Stomach smooth muscle (tissue), 2 donors: ENCODE measurements around the gene CACNA1G.

Source experiments
- H3K27ac ChIP-seq: one replicate; pipeline ENCODE4 v1.7.0; 2013; ENCODE audit warnings: mild to moderate bottlenecking, low read length, inconsistent platforms
- H3K27me3 ChIP-seq, 2 donors: one replicate each; pipeline ENCODE4 v1.7.0; 2013; ENCODE audit warnings: low read length in 2 of 2; ENCODE audit not compliant: insufficient read depth in 2 of 2, control insufficient read depth in 1 of 2
- H3K36me3 ChIP-seq, 2 donors: one replicate each; pipeline ENCODE4 v1.7.0; 2013; ENCODE audit warnings: low read length in 2 of 2; ENCODE audit not compliant: control insufficient read depth in 2 of 2, insufficient read depth in 2 of 2
- H3K4me1 ChIP-seq: one replicate; pipeline ENCODE4 v1.7.0; 2013; ENCODE audit warnings: low read length; ENCODE audit not compliant: control insufficient read depth, insufficient read depth
- H3K4me3 ChIP-seq, 2 donors: one replicate each; pipeline ENCODE4 v1.7.0; 2013; ENCODE audit warnings: low read length in 2 of 2
- H3K9ac ChIP-seq, 2 donors: one replicate each; pipeline ENCODE4 v1.7.0; 2013; ENCODE audit warnings: low read length in 2 of 2, mild to moderate bottlenecking in 1 of 2
- H3K9me3 ChIP-seq, 2 donors: one replicate each; pipeline ENCODE4 v1.7.0; 2013; ENCODE audit warnings: low read length in 2 of 2; ENCODE audit not compliant: control insufficient read depth in 2 of 2
- donor health status: healthy.
- donor health status: Pancreatic carcinoma.

The CACNA1G gene

GRCh38 chr17:50560185-50560824 lies at the start of gene CACNA1G:
Gene CACNA1G, plus strand, starts transcription at chr17:50560715. Its CDS starts 745 bp downstream, at chr17:50561460.
- Histone ChIP-seq H3K27me3 (peaks cover 40 to 55% of the 10 kb centered on the region in 2 donors), H3K27ac (no peak within 1 kb of the TSS), H3K36me3 (peaks cover 2 to 8% of the 10 kb centered on the region in 2 donors), H3K4me1 (peaks cover 35% of the 10 kb centered on the region), H3K9ac (no peak within 1 kb of the TSS), H3K9me3 (no peaks in the 10 kb centered on the region), H3K4me3 (peak within 1 kb of the TSS; percentile 69 to 72)

GRCh38 chr17:50511058-50511457 lies 49.5 kb upstream of the CACNA1G start:
- peaks cover 0 to 2% of the 10 kb centered on the region in 2 donors for H3K27me3 ChIP-seq
- H3K9me3 ChIP-seq, result no peaks in the 10 kb centered on the region
- peaks cover 7% of the 10 kb centered on the region for H3K4me1 ChIP-seq
- H3K27ac ChIP-seq, result no peak overlapping the region
- H3K36me3 ChIP-seq, result no peaks in the 10 kb centered on the region
- H3K4me3 ChIP-seq, result no peak overlapping the region
- no peak overlapping the region for H3K9ac ChIP-seq

DNA sequence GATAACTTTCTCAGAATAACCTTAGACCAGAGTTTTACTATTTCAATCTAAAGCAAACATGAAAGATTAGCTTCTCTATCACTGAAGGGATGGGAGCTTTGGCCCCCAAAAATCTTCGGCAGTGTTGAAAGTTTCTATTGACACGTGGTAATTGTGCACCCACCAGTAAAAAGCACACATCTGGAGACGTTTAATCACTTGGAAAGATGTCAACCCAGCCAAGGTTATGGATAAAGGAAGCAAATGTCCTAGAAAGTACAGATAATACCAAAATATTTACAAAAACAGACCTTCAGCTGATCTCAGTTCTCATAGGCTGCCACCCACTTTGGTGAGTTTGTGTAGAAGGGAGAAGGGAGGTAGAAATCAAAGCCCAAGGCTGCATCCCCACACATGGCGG lies 47.0 kb upstream of the CACNA1G start:
- Histone ChIP-seq H3K27me3 (no peaks in the 10 kb centered on the region), H3K9ac (no peak overlapping the region), H3K27ac (no peak overlapping the region), H3K4me1 (no peaks in the 10 kb centered on the region), H3K36me3 (no peaks in the 10 kb centered on the region), H3K9me3 (no peaks in the 10 kb centered on the region), H3K4me3 (no peak overlapping the region)

- no peak overlapping the region for H3K4me3 ChIP-seq
- no peaks in the 10 kb centered on the region for H3K4me1 ChIP-seq
- H3K27me3 ChIP-seq, result no peaks in the 10 kb centered on the region
- H3K9ac ChIP-seq, result no peak overlapping the region
- H3K27ac ChIP-seq, result no peak overlapping the region
- H3K9me3 ChIP-seq, result no peaks in the 10 kb centered on the region
- H3K36me3 ChIP-seq, result no peaks in the 10 kb centered on the region
These were observed 46.1 kb upstream of the CACNA1G start for GRCh38 chr17:50514388-50514787.

DNA sequence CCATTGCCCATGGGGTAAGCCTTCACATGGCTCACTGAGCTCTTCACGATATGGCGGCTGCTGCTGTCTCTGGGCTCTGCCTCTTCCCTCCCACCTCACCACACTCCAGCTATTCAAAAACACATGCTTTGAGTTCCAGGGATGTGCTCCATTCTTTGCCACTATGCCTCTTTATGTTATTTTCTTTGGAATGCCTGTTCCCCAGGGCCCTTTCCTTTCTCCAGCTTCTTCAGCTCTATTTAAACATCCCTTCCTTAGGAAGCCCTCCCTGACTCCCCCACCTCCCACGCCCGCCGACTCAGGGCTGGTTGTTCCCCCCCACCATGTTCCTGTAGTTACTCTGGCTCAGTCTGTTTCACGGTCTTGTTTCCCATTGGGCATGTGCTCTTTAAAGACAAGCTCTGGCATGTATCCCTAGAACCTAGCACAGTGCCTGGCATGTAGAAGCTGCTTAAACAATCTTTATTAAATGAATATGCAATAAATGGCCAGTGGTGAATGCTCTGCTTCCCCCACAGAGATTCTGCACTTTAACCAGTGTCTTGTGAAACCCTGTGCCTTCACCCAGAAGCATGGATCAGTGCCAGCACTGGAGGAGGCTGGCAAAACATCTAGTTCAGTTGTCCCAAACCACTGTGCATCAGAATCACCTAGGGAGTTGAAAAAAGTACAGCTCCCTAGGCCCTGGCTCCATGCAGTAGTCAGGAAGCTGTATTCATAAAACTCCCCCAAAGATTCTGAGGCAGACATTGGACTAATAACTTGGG lies 45.4 kb upstream of the CACNA1G start:
- no peaks in the 10 kb centered on the region for H3K9me3 ChIP-seq
- no peak overlapping the region for H3K4me3 ChIP-seq
- H3K9ac ChIP-seq, result no peak overlapping the region
- no peaks in the 10 kb centered on the region for H3K27me3 ChIP-seq
- no peak overlapping the region for H3K27ac ChIP-seq
- H3K36me3 ChIP-seq, result no peaks in the 10 kb centered on the region
- no peaks in the 10 kb centered on the region for H3K4me1 ChIP-seq

- Histone ChIP-seq H3K9ac (no peak overlapping the region), H3K9me3 (no peaks in the 10 kb centered on the region), H3K27ac (no peak overlapping the region), H3K4me1 (no peaks in the 10 kb centered on the region), H3K36me3 (no peaks in the 10 kb centered on the region), H3K27me3 (no peaks in the 10 kb centered on the region), H3K4me3 (no peak overlapping the region)
These were observed 43.5 kb upstream of the CACNA1G start for GRCh38 chr17:50517011-50517410.

GRCh38 chr17:50517504-50518383 lies 42.8 kb upstream of the CACNA1G start:
- no peaks in the 10 kb centered on the region for H3K27me3 ChIP-seq
- no peak overlapping the region for H3K27ac ChIP-seq
- H3K4me1 ChIP-seq, result no peaks in the 10 kb centered on the region
- no peak overlapping the region for H3K9ac ChIP-seq
- no peak overlapping the region for H3K4me3 ChIP-seq
- H3K36me3 ChIP-seq, result no peaks in the 10 kb centered on the region
- H3K9me3 ChIP-seq, result no peaks in the 10 kb centered on the region

GRCh38 chr17:50518384-50519023 lies 42.0 kb upstream of the CACNA1G start:
- no peak overlapping the region for H3K27ac ChIP-seq
- no peaks in the 10 kb centered on the region for H3K36me3 ChIP-seq
- H3K27me3 ChIP-seq, result no peaks in the 10 kb centered on the region
- no peaks in the 10 kb centered on the region for H3K4me1 ChIP-seq
- no peak overlapping the region for H3K9ac ChIP-seq
- H3K4me3 ChIP-seq, result no peak overlapping the region
- H3K9me3 ChIP-seq, result no peaks in the 10 kb centered on the region

GRCh38 chr17:50519141-50519834 lies 41.2 kb upstream of the CACNA1G start:
- no peaks in the 10 kb centered on the region for H3K9me3 ChIP-seq
- no peaks in the 10 kb centered on the region for H3K27me3 ChIP-seq
- no peak overlapping the region for H3K9ac ChIP-seq
- no peak overlapping the region for H3K4me3 ChIP-seq
- no peaks in the 10 kb centered on the region for H3K36me3 ChIP-seq
- no peaks in the 10 kb centered on the region for H3K4me1 ChIP-seq
- no peak overlapping the region for H3K27ac ChIP-seq

DNA sequence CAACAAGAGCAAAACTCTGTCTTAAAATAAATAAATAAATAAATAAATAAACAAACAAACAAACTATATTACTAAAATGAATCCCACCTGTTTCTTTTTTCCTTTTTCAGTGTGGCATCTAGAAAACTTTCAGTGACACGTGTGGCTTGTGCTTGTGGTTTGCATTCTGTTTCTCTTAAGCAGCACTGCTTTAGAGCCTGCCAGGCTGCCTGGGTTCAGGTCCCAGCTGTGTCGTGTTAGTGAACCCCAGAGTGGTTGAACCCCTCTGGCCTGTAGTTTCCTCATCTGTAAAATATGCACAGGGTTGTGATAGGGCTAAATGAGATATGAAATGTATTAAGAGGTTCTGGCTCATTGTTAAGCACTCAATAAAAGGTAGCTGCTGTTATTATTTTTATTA lies 40.0 kb upstream of the CACNA1G start:
- no peaks in the 10 kb centered on the region for H3K36me3 ChIP-seq
- H3K27ac ChIP-seq, result no peak overlapping the region
- H3K9me3 ChIP-seq, result no peaks in the 10 kb centered on the region
- no peaks in the 10 kb centered on the region for H3K4me1 ChIP-seq
- H3K27me3 ChIP-seq, result no peaks in the 10 kb centered on the region
- no peak overlapping the region for H3K9ac ChIP-seq
- H3K4me3 ChIP-seq, result no peak overlapping the region
